Embryonic facial prominence (tissue), 1 donor: ENCODE measurements around the gene LCMT2.
"Not testable (repeated sequence)": the region's sequence is repeated elsewhere in the genome, so short reads cannot be mapped to it uniquely, and the experiment has no call there.

ENCODE experiments used
- DNase-seq: peaks from one replicate; pipeline ENCODE4 v3.0.0-alpha.2; 2016; ENCODE audit errors: extremely low spot score

The LCMT2 gene

DNA sequence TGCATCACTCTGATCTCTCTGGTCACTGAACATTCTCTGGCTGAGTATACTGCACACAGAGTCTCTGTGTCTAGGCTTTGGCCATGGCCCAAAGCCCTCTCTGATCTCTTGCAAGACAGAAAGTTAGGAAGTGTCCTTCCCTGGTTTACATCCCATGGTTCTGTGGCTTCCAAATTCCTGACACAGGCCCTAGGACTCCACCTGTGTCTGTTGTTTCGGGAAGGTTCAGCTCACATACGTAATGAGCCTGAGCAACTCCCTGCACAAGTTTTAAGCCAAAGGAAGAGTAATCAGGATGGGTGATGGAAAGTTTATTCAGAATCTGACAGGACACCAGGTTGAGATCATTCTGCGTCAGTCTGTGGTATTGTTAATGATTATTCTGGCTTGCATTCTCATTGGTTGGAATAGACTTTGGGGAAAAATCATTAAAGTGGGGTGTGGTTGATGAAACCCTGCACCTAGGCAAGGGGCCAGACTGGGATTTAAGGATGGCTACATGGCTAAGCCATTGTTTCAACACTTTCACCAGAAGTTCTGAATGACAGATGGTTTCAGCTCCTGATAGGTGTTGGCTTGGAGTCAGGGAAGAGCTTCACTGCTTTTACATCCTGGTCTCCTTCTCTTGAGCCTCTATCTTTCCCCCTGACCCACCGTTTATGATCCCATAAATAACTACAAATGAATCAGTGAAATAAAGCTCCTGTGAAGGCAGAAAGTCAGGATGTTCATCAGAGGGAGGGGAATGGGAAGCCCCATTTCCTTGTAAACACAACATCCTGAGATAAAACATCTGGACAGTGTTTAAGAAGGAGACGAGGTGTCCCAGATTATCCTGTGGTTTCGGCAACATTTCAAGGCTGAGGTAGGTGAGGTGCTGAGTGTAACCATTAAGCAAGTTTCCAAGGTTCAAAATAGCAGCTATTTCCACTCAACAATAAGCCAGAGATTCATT, 14.1 kb downstream of the LCMT2 start:
- no peak for DNase-seq

DNA sequence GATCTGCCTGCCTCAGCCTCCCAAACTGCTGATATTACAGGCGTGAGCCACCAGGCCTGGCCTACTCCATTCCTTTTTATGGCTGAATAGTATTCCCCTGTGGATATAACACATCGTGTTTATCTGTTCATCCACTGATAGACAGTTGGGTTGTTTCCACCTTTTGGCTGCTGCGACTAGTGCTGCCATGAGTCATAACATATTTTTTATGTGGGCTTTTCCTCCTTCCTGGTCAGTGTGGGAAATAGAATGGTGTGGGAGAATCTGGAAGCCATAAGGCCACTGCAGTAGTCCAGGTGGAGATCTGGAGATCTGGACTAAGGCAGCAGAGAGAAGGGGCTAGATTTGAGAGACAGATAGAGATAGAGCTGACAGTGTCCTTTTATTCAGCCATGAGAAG, 16.2 kb downstream of the LCMT2 start:
- DNase-seq = no peak

DNA sequence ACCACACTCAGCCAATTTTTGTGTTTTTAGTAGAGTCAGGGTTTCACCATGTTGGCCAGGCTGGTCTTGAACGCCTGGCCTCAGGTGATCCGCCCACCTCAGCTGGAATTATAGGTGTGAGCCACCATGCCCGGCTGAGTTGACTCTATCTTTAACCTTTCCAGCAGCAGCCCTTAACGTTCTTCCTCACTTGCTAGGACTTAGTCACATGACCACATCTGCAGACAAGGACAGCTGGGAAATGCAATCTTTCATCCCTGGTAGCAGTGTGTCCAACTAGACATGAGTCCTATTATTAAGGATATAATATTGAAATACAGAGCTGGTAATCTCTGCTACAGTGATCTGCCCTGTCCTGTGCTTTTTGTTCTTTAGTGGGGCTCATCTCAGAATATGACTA, 18.0 kb downstream of the LCMT2 start:
- no peak for DNase-seq

DNA sequence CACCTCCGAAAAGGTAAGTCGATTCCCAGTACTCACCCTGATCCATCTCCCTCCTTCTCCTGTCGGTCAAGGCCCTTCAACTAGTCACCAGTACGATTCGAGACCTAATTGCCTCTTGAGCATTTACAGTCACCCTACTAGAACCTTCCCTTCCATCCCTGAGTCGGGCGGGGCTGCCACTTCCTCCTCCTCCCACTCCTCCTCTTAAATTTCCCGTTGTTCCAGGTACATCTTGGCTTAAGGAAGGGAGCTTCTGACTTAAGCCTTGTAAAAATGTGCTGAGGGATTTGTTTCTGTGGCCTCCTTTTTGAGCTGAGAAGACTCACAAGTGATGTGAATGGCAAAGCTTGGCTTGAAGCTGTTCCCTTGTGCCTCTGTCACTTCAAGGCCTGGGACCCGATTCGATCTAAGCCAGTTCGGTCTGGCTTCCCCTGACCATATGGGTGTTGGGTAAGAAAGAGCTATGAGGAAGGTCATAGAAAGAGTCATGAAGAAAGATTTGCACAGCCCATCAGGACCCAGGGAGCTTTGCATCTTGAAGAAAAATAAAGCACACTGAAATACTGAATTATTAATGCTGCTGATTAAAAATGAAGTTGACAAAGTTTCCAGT, 28.1 kb downstream of the LCMT2 start, which contains the start of gene TGM7:
Gene TGM7 (minus strand): TSS at position 51 of the 613 bp plus-strand sequence.
- no peak for DNase-seq

DNA sequence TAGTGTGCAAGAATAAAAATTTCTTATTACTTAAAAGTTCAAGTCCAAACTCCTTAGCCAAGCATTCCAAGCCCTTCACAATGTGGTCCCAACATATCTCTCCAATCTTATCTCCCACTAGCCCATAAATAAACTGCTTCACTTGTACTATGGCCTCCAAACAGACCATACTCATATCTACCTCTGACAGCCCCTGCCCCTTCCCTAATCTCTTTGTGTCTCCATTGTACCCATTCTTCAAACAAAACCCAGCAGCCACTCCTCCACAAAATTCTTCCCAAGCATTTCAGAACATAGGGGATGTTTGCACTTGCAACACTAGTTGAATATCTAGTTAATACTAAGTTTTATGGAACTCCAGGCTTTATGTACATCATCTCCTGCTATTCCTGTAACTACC, 30.5 kb downstream of the LCMT2 start:
- no peak for DNase-seq

DNA sequence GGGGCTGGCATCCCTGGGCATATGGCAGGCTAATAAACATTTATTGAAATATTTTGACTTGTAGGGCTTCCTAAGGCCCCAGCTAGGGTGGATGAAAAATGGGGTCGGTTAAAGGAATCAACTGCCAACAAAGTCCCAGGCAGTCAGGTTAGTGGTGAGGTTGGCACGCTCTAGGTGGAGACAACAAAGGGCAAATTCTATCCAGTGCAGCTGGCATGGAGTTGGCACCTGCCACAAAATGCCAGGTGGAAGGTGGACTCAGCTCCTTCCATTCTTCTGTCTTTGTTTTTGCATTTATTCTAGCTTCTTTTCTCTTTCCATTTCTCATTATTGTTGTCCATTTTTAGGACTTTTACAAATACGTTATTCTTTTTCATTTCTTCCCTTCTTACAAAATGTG, 31.0 kb downstream of the LCMT2 start:
- no peak for DNase-seq

DNA sequence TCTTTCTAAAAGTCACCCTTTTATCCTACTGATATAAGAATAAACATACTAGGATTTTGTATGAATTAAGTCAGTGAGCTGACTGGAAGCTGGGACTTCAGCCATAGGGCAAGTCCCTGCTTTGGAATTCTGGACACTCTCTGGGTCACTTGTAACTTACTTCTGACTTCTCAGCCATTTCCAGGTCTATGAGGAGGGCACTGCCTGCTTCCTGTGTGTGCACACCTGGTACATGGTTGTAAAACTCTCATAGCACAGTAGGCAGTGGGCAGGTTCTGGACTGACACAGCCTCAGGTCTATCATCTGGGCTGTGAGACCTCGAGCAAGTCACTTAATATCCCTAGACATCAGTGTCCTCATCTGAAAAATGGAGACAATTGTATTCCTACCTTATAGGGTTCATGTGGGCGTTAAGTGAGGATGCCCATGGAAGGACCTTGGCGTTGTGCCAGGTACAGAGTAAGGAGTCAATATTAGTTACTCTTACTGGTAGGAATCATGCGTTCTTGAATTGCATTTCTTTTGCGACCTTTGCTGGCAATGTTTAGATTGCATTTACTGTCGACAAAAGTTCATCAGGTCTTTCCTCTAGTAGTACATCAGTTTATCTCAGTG, 36.2 kb downstream of the LCMT2 start:
- no peak for DNase-seq

DNA sequence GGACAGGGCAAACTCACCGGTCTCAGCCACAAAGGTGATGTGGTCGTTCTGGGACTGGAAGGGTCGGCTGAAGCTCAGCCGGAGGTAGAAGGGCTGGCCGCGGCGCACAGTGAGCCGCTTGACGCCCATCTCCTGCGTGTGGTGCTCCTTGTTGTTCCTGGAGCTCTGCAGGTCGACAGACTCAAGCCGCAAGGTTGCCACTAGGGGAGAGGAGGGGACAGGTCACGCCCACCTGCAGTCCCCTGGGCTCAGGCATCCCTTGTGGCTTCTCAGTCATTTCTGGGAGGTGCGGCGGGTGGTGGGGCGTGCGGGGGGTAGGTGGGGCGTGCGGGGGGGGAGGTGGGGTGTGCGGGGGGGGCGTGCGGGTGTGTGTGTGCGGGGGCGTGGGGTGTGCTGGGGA, 36.9 kb downstream of the LCMT2 start:
- DNase-seq = no peak

DNA sequence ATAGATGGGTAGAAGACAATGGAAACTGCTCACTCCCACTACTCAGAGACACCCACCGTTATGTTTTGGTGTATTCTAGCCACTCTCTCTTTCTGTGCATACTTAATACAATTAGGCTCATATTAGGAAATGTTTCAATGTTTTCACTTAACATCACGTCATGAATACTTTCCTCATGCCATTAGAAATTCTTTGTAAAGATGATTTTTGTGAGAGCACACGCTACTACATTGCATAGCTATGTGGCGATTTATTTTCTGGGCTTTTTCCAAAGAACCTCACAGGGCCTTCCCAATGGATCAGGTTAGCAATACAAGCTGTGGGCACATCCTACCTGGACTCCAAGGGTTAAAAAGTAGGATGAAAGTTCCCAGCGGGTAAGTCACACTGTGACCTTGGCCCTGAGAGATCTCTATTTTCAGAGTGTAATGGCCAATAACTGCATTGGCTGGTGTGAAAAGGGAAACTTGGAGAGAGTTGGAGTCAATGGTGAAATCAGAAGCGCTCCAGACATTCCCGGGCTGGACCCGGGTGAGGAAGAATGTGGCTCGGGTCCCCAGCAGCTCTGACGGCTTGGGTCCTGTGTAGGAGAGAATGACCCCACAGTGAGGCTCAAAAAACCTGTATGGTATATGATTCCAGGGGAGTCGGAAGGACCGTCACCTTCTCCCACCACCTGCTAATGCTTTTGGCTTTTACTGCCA, 37.8 kb downstream of the LCMT2 start:
- no peak for DNase-seq

DNA sequence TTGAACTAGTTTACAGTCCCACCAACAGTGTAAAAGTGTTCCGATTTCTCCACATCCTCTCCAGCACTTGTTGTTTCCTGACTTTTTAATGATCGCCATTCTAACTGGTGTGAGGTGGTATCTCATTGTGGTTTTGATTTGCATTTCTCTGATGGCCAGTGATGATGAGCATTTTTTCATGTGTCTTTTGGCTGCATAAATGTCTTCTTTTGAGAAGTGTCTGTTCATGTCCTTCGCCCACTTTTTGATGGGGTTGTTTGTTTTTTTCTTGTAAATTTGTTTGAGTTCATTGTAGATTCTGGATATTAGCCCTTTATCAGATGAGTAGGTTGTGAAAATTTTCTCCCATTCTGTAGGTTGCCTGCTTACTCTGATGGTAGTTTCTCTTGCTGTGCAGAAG, 40.7 kb downstream of the LCMT2 start:
- not testable (repeated sequence) for DNase-seq

DNA sequence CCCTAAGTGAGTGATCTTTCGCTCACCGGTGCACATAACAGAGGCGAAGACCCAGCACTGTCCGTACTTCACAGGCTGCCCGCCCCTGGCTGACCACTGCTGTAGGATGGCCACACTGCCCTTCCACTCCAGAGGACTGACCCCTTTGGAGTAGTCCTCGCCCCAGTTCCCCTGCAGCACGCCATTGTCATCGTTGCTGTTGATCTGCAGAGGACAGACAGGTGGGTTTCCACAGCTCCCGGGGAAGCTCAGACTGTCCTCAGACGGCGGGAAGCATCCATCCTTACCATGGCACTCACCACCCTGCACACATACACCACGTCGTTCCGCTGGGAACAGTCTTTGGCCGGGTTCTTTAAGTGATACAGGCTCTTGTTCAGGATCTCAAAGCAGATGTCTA, 43.1 kb downstream of the LCMT2 start:
- DNase-seq = no peak

DNA sequence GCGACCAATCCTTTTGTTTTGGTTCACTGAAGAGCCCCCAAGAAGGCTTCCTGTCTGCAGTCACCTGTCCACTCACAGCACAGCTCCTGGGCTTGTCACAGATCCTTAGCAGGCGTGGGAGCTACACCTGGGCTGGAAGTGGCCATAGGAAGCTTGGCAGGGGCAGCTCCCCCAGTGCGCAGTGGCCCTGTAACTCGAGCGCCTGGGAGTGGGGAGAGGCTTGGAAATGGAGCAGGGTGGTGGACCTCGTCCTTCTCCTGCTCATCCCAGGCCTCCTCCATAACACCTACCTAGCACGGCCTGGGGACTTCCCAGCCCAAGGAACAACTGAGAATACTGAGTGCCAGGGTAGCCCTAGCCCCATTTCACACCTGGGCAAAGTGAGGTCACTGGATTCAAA, 44.3 kb downstream of the LCMT2 start:
- no peak for DNase-seq

DNA sequence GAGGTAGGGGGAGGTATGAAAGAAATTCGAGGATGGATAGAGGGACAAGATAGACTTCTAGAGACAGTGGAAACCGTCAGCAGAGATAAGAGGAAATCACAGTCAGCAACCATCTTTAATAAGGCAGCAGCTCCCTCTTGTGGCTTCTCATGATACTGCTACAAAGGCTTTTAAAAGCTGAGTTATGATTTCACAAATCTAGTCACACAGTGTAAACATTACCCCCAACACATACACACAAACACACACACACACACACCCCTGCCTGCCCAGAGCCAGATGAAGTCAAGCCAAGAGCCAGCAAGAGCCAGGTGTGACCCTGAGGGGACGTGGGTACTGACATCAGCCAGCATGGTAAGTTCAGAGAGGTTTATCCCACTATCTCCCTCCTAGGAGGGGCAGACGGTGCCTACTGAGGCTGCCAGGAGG, 44.8 kb downstream of the LCMT2 start:
- DNase-seq = no peak

DNA sequence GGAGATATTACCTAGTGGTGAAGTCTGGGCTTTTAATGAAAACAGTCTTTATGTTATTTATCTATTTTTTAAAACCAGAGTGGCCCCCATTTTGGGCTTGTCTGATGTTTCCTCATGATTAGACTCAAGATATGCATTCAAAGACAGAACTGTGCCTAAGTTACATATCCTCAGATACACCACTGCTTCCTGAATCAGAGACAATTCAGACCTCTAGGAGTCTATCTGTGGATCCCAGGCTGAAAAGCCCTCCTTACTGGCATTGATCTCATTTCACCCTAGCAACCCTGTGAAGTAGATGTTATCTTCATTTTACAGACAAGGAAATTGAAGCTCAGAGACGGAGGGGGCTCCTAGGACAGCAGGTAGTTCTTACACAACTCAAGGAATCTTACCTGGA, 46.8 kb downstream of the LCMT2 start:
- DNase-seq = no peak

DNA sequence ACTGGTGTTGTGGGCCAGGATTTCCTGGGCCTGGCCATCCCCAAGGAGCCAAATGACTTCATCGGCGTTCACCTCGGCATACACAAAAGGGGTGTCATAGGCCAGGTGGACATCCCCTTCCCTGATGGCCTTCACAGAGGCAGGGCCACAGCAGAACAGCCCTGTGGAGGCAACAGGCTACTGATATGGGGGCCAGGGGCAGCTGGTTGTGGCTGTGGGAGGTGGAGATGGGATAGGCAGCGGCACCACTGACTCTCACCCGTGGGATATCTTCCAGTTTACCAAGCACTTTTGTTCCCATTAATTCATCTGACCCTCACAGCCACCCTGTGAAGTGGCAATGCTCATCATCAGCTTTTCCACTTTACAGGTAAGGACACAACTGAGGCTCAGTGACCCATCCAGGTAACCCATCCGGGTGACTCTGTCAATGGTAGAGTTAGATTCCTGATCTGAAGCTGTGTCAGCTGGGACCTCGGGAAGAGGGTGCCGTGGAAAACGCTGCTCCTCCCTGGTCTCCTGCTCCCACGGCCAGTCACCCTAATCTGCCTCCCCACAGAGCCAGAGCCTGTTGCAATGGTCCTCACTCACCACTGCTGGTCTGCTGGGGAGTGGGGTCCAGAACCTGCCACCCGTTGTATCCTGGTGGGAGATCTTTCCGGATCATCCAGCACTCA, 48.3 kb downstream of the LCMT2 start:
- DNase-seq = no peak

DNA sequence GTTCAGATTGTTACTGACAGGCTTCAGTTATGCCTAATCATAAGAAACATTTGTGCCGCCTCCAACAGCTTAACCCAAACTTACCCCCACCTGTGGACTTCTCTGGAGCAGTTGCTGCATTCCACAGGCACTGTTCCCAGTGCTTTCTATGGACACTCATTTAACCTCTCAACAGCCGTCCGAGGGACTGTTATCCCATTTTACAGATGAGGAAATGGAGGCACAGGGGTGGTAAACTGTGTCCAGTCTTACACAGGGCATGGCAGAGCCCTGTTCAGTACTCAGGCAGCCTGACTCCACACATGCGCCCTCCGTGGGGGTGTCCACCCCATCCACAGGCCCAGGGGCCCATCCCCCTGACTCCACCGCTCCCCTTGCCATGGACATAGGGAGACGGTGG, 49.4 kb downstream of the LCMT2 start:
- no peak for DNase-seq

DNA sequence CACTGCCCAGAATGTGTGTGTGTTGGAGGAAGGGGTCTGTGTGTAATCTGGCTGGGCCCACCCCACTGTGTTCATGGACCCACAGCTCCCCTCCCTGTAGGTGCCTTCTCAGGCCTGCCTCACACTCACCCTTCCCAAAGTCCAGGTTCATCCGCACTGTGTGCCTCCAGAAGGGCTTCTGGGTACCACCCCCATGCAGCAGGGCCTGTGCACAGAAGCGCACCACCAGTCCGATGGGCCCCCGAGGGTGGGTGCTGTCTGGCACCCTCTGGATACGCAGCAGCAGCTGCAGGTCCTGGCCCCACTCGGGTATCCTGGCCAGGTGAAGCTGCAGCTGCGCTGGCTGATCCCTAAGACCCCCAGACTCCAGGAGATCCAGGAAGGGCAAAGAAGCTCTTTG, 50.9 kb downstream of the LCMT2 start:
- no peak for DNase-seq

DNA sequence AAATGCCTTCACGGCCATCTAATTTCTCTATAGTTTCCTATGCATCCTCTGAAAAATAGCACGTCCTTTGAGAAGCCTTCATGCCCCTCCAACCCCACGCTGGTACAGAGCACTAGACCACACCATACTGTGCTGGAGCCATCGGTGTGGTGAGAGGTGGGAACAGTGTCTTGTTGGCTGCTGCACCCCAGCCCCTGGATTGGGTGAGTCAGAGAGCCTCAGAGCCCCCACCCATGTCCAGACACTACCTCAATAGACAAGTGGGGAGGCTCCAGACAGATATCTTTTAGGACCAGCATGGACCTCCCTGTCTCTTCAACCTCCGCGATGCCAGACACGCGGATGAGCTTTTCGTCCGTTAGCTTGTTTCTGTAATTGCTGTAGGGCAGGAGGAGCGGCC, 51.5 kb downstream of the LCMT2 start:
- DNase-seq = no peak

DNA sequence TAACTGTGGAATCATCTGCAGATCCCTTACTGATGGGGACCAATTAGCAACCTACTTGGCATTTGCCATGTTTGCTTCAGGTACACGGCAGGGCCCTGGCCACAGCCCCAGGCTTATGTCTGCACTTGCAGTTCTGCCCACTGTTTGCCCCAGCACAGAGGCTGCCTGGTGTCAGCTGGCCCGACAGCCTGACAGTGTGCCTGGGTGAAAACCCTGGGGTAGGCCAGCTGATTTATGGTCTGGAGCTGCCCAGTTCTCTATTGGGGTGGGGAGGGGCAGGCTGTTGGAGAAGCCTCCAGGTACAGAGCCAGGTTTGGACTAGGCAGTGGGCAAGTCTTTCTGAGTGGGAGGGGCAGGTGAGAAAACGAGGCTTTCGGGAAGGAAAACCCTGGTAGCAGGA, 52.5 kb downstream of the LCMT2 start:
- DNase-seq = no peak

DNA sequence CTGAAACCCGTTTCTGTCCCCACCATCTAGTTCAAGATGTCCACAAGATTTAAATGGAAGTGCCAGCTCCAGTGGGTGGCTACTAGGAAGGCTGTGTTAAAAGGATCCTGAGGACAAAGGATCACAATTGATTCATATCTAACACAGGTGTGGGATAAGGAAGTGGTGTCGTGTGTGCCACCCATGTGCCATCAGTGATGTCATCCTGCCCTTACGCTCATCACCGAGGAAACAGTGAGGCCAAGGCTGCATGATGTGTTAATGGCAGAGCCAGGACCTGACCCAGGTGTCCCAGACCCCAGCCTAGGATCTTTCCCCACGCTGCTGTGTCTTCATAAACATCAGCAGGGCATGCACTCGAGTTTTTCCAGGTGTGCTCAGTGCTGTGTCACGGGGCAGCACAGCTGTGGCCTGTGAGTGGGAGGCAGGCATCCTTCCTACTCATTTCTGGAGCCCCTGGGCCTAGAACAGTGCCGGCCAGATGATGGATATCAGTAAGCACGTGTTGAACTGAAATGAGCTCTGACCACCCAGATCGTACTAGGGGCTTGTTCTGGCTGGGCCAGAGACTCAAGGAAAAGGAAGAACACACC, 53.0 kb downstream of the LCMT2 start:
- no peak for DNase-seq

DNA sequence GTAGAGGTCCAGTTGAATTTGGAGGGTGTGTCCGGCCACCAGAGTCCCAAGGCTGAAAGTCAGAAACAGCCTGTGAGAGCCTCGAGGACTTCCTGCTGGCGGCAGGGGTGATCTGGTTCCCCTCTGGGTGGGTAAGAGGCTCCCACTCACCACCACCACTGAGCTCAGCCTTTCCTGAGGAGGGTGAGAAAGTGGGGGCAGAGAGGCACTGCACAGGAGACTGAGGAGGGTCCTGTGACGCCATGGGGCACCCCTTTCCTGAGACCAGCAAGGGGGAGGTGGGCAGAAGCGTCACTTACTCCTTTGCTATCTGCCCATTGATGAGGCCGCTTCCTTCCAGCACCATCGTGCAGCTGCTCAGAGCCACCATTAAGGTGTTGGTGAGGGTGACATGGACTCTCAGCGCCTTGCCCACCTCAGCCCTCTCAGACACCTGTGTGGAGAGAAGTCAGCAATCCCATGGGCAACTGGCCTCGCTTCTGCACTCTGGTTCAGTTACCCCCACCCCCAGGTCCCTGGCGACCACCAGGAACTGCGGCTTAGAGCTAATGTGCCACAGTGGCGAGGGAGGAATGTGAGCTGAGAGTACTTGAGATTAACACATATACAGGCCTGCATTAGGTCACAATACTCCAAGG, 53.7 kb downstream of the LCMT2 start:
- no peak for DNase-seq
